H1 (cell line): ENCODE results near the gene PRELID2. TPM values are rescaled to one million over a fixed set of nuclear protein-coding genes. Genes with fewer than 3 reads are reported as not detected.

ENCODE experiments used
- CTCF ChIA-PET: fragments of 300-600 bp; sonication (Branson Sonifier 250); formaldehyde crosslinking; loops from one replicate; lab custom pipeline; 2021; ENCODE audit not compliant: partially characterized antibody; lab: Charles Lee
- POLR2A ChIA-PET: fragments of 300-600 bp; sonication (Branson Sonifier 250); formaldehyde crosslinking; loops from one replicate; lab custom pipeline; 2021; ENCODE audit warnings: inconsistent platforms; ENCODE audit not compliant: partially characterized antibody; lab: Charles Lee
- DNase-seq, 2 experiments: peaks; one replicate each; pipeline versions ENCODE4 v3.0.0 to v3.0.0-alpha.2; 2010 to 2022; ENCODE audit warnings: low spot score in 2 of 2, low read depth in 1 of 2, mixed read lengths in 1 of 2
- FAIRE-seq: peaks from 2 replicates; lab custom pipeline; 2011; peaks lifted over from hg19 to GRCh38; lab: Jason Lieb, UNC
- H2AFZ ChIP-seq: 2 replicates; pipeline ENCODE4 v1.8.1; 2012; ENCODE audit warnings: low read length, inconsistent platforms
- H2AK5ac ChIP-seq: 2 replicates; pipeline ENCODE4 v1.6.1; 2013; ENCODE audit warnings: low read depth, low read length
- H2BK120ac ChIP-seq: replicated peaks from 2 replicates; pipeline ENCODE3; 2013; ENCODE audit warnings: low read depth, low read length, inconsistent platforms
- H2BK12ac ChIP-seq: 2 replicates; pipeline ENCODE4 v1.6.1; 2013; ENCODE audit warnings: low read depth, low read length
- H2BK15ac ChIP-seq: 2 replicates; pipeline ENCODE4 v1.6.1; 2013; ENCODE audit warnings: low read length
- H2BK20ac ChIP-seq: 2 replicates; pipeline ENCODE4 v1.6.1; 2013; ENCODE audit warnings: low read length
- H2BK5ac ChIP-seq: 2 replicates; pipeline ENCODE4 v1.6.1; 2013; ENCODE audit warnings: low read depth, low read length
- H3K14ac ChIP-seq: 2 replicates; pipeline ENCODE4 v1.6.1; 2013; ENCODE audit warnings: inconsistent platforms; ENCODE audit not compliant: insufficient read length
- H3K18ac ChIP-seq: 2 replicates; pipeline ENCODE4 v1.6.1; 2013; ENCODE audit warnings: low read length; ENCODE audit errors: extremely low read depth
- H3K23ac ChIP-seq: 2 replicates; pipeline ENCODE4 v1.6.1; 2013; ENCODE audit warnings: inconsistent platforms; ENCODE audit not compliant: insufficient read length
- H3K23me2 ChIP-seq: 2 replicates; pipeline ENCODE4 v1.6.1; 2013; ENCODE audit warnings: low read depth, low read length
- H3K27ac ChIP-seq: 2 replicates; pipeline ENCODE4 v1.6.1; 2011; ENCODE audit warnings: low read depth, low read length, inconsistent platforms
- H3K27me3 ChIP-seq, 4 experiments: replicated peaks in 1 of 4; 1 replicate in 1 of 4; 2 replicates in 3 of 4; pipeline versions ENCODE4 v1.6.1 to v1.8.1; 2011 to 2013; ENCODE audit warnings: low read length in 3 of 4, mild to moderate bottlenecking in 3 of 4, inconsistent platforms in 2 of 4, mixed read lengths in 2 of 4, moderate library complexity in 1 of 4; ENCODE audit not compliant: control insufficient read depth in 3 of 4, insufficient read depth in 3 of 4; ENCODE audit errors: extremely low read depth in 1 of 4
- H3K36me3 ChIP-seq, 4 experiments: 2 replicates each; pipeline versions ENCODE4 v1.6.1 to v1.8.1; 2011 to 2013; ENCODE audit warnings: mild to moderate bottlenecking in 4 of 4, low read length in 3 of 4, moderate library complexity in 2 of 4, control low read depth in 1 of 4, inconsistent platforms in 1 of 4; ENCODE audit not compliant: insufficient read depth in 4 of 4, control insufficient read depth in 2 of 4
- H3K4ac ChIP-seq: replicated peaks from 2 replicates; pipeline ENCODE3; 2013; ENCODE audit warnings: low read length, low read depth, mixed read lengths, inconsistent platforms; ENCODE audit not compliant: insufficient read length
- H3K4me1 ChIP-seq, 4 experiments: replicated peaks in 1 of 4; 1 replicate in 1 of 4; 2 replicates in 3 of 4; pipeline versions ENCODE4 v1.6.1 to v1.8.1; 2011 to 2013; ENCODE audit warnings: low read length in 3 of 4, inconsistent platforms in 2 of 4, mixed read lengths in 1 of 4; ENCODE audit not compliant: insufficient read depth in 4 of 4, control insufficient read depth in 3 of 4
- H3K4me2 ChIP-seq, 2 experiments: 2 replicates each; pipeline versions ENCODE4 v1.6.1 to v1.8.1; 2011 to 2013; ENCODE audit warnings: low read depth in 2 of 2, low read length in 2 of 2, control low read depth in 1 of 2, inconsistent platforms in 1 of 2, mild to moderate bottlenecking in 1 of 2; ENCODE audit not compliant: insufficient read depth in 1 of 2
- H3K4me3 ChIP-seq, 4 experiments: fragments of 200-600, 300-600 bp in 1 of 4; sonication (generic), shearing (Covaris generic), sonication (Bioruptor Twin) in 1 of 4; 2 replicates each; pipeline versions ENCODE4 v1.5.1 to v1.8.1; 2011 to 2016; ENCODE audit warnings: low read length in 4 of 4, low read depth in 3 of 4, control low read depth in 2 of 4, inconsistent platforms in 2 of 4, mild to moderate bottlenecking in 2 of 4, mixed read lengths in 1 of 4, moderate library complexity in 1 of 4; ENCODE audit not compliant: insufficient read depth in 2 of 4; ENCODE audit errors: extremely low read depth in 1 of 4
- H3K56ac ChIP-seq: replicated peaks from 2 replicates; pipeline ENCODE3; 2013; ENCODE audit warnings: low read depth, mild to moderate bottlenecking, mixed read lengths, low read length, inconsistent platforms; ENCODE audit not compliant: insufficient read length
- H3K79me1 ChIP-seq: 2 replicates; pipeline ENCODE4 v1.6.1; 2013; ENCODE audit warnings: low read depth, low read length, control low read depth
- H3K79me2 ChIP-seq, 2 experiments: 2 replicates each; pipeline versions ENCODE4 v1.6.1 to v1.8.1; 2012 to 2013; ENCODE audit warnings: low read length in 2 of 2, mild to moderate bottlenecking in 2 of 2, inconsistent platforms in 1 of 2; ENCODE audit not compliant: insufficient read depth in 2 of 2, control insufficient read depth in 1 of 2
- H3K9ac ChIP-seq, 4 experiments: replicated peaks in 1 of 4; 1 replicate in 1 of 4; 2 replicates in 3 of 4; pipeline versions ENCODE4 v1.6.1 to v1.8.1; 2011 to 2013; ENCODE audit warnings: low read depth in 3 of 4, low read length in 3 of 4, control low read depth in 2 of 4, mild to moderate bottlenecking in 2 of 4, moderate library complexity in 2 of 4, inconsistent platforms in 1 of 4; ENCODE audit errors: extremely low read depth in 1 of 4
- H3K9me3 ChIP-seq, 2 experiments: 2 replicates each; pipeline versions ENCODE4 v1.6.1 to v1.8.1; 2012 to 2013; ENCODE audit warnings: mild to moderate bottlenecking in 2 of 2, moderate library complexity in 2 of 2, control low read depth in 1 of 2, inconsistent platforms in 1 of 2, low read depth in 1 of 2, low read length in 1 of 2, mixed read lengths in 1 of 2; ENCODE audit not compliant: insufficient read depth in 2 of 2
- H4K20me1 ChIP-seq, 2 experiments: replicated peaks in 1 of 2; 2 replicates each; pipeline versions ENCODE3 to v1.8.1; 2011 to 2013; ENCODE audit warnings: inconsistent platforms in 2 of 2, low read length in 2 of 2, mild to moderate bottlenecking in 1 of 2; ENCODE audit not compliant: insufficient read depth in 2 of 2, control insufficient read depth in 1 of 2
- H4K5ac ChIP-seq: 2 replicates; pipeline ENCODE4 v1.6.1; 2013; ENCODE audit warnings: low read length, low read depth, mixed read lengths, inconsistent platforms; ENCODE audit not compliant: insufficient read length
- H4K8ac ChIP-seq: 2 replicates; pipeline ENCODE4 v1.8.0; 2013; ENCODE audit warnings: mild to moderate bottlenecking, moderate library complexity, low read length, inconsistent platforms; ENCODE audit not compliant: insufficient read depth; ENCODE audit errors: extremely low read depth
- H4K91ac ChIP-seq: replicated peaks from 2 replicates; pipeline ENCODE3; 2013; ENCODE audit warnings: low read length, mixed read lengths, inconsistent platforms; ENCODE audit not compliant: insufficient read length
- GABPA ChIP-seq: IDR thresholded peaks from 2 replicates; pipeline ENCODE4 v1.6.1; 2011; ENCODE audit warnings: mild to moderate bottlenecking, low read length, moderate library complexity, borderline replicate concordance; ENCODE audit not compliant: insufficient read depth
- RAD21 ChIP-seq, 2 experiments: IDR thresholded peaks in 1 of 2; conservative IDR thresholded peaks in 1 of 2; 2 replicates each; pipeline ENCODE4 v1.6.1; 2011; ENCODE audit warnings: low read depth in 2 of 2, low read length in 2 of 2, improper control_type of control experiment in 1 of 2, inconsistent platforms in 1 of 2, mild to moderate bottlenecking in 1 of 2, moderate library complexity in 1 of 2
- WGBS, 2 experiments: shearing (Covaris generic) in 1 of 2; methylation state at CpG; one replicate each; pipeline versions ENCODE4 v1.1.6 to v1.1.7; 2013 to 2015; ENCODE audit warnings: low lambda C conversion rate in 2 of 2, mixed read lengths in 2 of 2, inconsistent platforms in 1 of 2, low coverage in 1 of 2, missing lambda C conversion rate in 1 of 2; ENCODE audit not compliant: insufficient replicate concordance in 2 of 2, insufficient coverage in 1 of 2, insufficient read length in 1 of 2; ENCODE audit errors: extremely low coverage in 1 of 2, missing lambda C conversion rate in 1 of 2; 5-methylcytosine and 5-hydroxymethylcytosine counted together
- polyA plus RNA-seq, 7 experiments: library from polyadenylated mRNA; depleted of rRNA in 3 of 7; stranded (reverse) in 5 of 7; unstranded in 2 of 7; fragments of >200 nt in 5 of 7; fragments of 200-250 nt in 2 of 7; gene quantifications; 1 replicate in 5 of 7; 2 replicates in 1 of 7; 4 replicates in 1 of 7; pipeline versions ENCODE4 v1.2.1 to v1.2.3, GENCODE V29; 2011 to 2013; ENCODE audit warnings: missing spikeins in 2 of 7, mixed read lengths in 2 of 7
- total RNA-seq: library from RNA; stranded (reverse); fragmentation: NEBNext Ultra II Directional; extraction: Animal tissue kit (Norgen Biotek cat#: 25700); gene quantifications from 2 replicates; pipeline ENCODE4 v1.2.1, GENCODE V29; 2021

The PRELID2 gene
- total and polyA plus RNA-seq, 2 of the 8 experiments (the other 6 are each of a cell fraction or from before 2014, with no cell fraction given), result 2.2 to 7.8 TPM

- Histone ChIP-seq H3K4me2 (no peak overlapping the region), H4K5ac (no peak overlapping the region), H3K4ac (no peak overlapping the region), H2AFZ (no peak overlapping the region), H2AK5ac (no peak overlapping the region), H3K56ac (no peak overlapping the region), H3K27me3 (no peaks in the 10 kb centered on the region), H4K8ac (no peak overlapping the region), H2BK20ac (no peak overlapping the region), H3K4me1 (no peaks in the 10 kb centered on the region), H3K4me3 (no peak overlapping the region), H2BK120ac (no peak overlapping the region), H3K27ac (no peak overlapping the region), H2BK5ac (no peak overlapping the region), H3K23ac (no peak overlapping the region), H3K18ac (no peak overlapping the region), H3K79me2 (no peaks in the 10 kb centered on the region), H3K36me3 (no peaks in the 10 kb centered on the region; a peak in 1 of 8 replicates), H2BK12ac (no peak overlapping the region), H4K91ac (no peak overlapping the region), H3K9ac (no peak overlapping the region), H3K14ac (no peak overlapping the region), H3K9me3 (no peaks in the 10 kb centered on the region), H4K20me1 (no peaks in the 10 kb centered on the region), H3K79me1 (no peaks in the 10 kb centered on the region), H2BK15ac (no peak overlapping the region), H3K23me2 (no peaks in the 10 kb centered on the region)
- ChIA-PET CTCF (interaction anchor here (1.8 to 3.3 kb wide), 2 partner anchors 12 to 15 kb away, joined by 10 to 15 read pairs; no protein-coding TSS in a partner anchor), POLR2A (interaction anchor here (1.1 kb wide), 1 partner anchor 196 kb away, joined by 3 read pairs; no protein-coding TSS in a partner anchor)
- DNase-seq (no peak), FAIRE-seq (no peak)
- WGBS, 2 experiments, result 90% methylated on average over 8 of the region's 8 CpGs; no CpG with 5 or more reads in 1 of the 2 experiments
- TF ChIP-seq GABPA (no peak), RAD21 (IDR thresholded peaks at IDR 0.05 in 1 of 2, conservative IDR thresholded peaks at IDR 0.05 in 1 of 2; ENCODE audit: low read depth in 2 of 2, low read length in 2 of 2) (no peak)
These were observed 37.3 kb upstream of the PRELID2 start for GRCh38 chr5:145872486-145872885.
